ENCODE data around the gene TSPAN9. TPM values are rescaled to one million over a fixed set of nuclear protein-coding genes. Genes with fewer than 3 reads are reported as not detected.

The TSPAN9 gene
- total RNA-seq, 4 donors from 2014 or later: 27.9 to 49.1 (median 42.0) TPM

- no peak overlapping the region for H3K4me3 ChIP-seq (ENCODE audit: low read depth, poor library complexity, severe bottlenecking)
- no peak for DNase-seq (ENCODE audit: low spot score in 2 of 2)
- intact Hi-C loops (cut with DNase I; ENCODE audit: low total_unique reads): no loop called here
- 86 to 88% methylated on average over 14 to 15 of the region's 15 CpGs for WGBS, 2 donors
- TF ChIP-seq CTCF (IDR thresholded peaks at IDR 0.05) (no peak), POLR2A (IDR thresholded peaks at IDR 0.05) (no peak)
These were observed 164.4 kb downstream of the TSPAN9 start for GRCh38 chr12:3241621-3242020.

GRCh38 chr12:3242199-3242863 lies 165.2 kb downstream of the TSPAN9 start:
- intact Hi-C loops (cut with DNase I; ENCODE audit: low total_unique reads): no loop called here
- no peak for DNase-seq (ENCODE audit: low spot score in 2 of 2)
- H3K4me3 ChIP-seq (ENCODE audit: low read depth, poor library complexity, severe bottlenecking): no peak overlapping the region
- TF ChIP-seq POLR2A (IDR thresholded peaks at IDR 0.05): no peak
- no peak for TF ChIP-seq CTCF (IDR thresholded peaks at IDR 0.05)
- WGBS, 2 donors: 72 to 83% methylated on average over 9 to 10 of the region's 10 CpGs

- TF ChIP-seq POLR2A (IDR thresholded peaks at IDR 0.05) (no peak), CTCF (IDR thresholded peaks at IDR 0.05) (no peak)
- intact Hi-C loops (cut with DNase I; ENCODE audit: low total_unique reads): no loop called here
- WGBS, 2 donors: 72 to 91% methylated on average over 12 of the region's 14 CpGs
- no peak overlapping the region for H3K4me3 ChIP-seq (ENCODE audit: low read depth, poor library complexity, severe bottlenecking)
- no peak for DNase-seq (ENCODE audit: low spot score in 2 of 2)
These were observed 166.4 kb downstream of the TSPAN9 start for GRCh38 chr12:3243376-3244084.

- H3K4me3 ChIP-seq (ENCODE audit: low read depth, poor library complexity, severe bottlenecking): no peak overlapping the region
- no peak for DNase-seq (ENCODE audit: low spot score in 2 of 2)
- 90 to 93% methylated on average over 16 to 20 of the region's 20 CpGs for WGBS, 2 donors
- no peak for TF ChIP-seq CTCF (IDR thresholded peaks at IDR 0.05)
- no peak for TF ChIP-seq POLR2A (IDR thresholded peaks at IDR 0.05)
- intact Hi-C loops (cut with DNase I; ENCODE audit: low total_unique reads): no loop called here
These were observed 167.1 kb downstream of the TSPAN9 start for GRCh38 chr12:3244219-3244750.

- DNase-seq (ENCODE audit: low spot score in 2 of 2): no peak
- no peak overlapping the region for H3K4me3 ChIP-seq (ENCODE audit: low read depth, poor library complexity, severe bottlenecking)
- no peak for TF ChIP-seq POLR2A (IDR thresholded peaks at IDR 0.05)
- no peak for TF ChIP-seq CTCF (IDR thresholded peaks at IDR 0.05)
- intact Hi-C loops (cut with DNase I; ENCODE audit: low total_unique reads): no loop called here
- 83 to 93% methylated on average over 4 of the region's 4 CpGs for WGBS, 2 donors
These were observed 169.1 kb downstream of the TSPAN9 start for GRCh38 chr12:3246253-3246652.

All from lower leg skin (tissue), 4 donors.